Bronchial epithelial cell (primary cell): Measurements from ENCODE around the gene CTLA4. TPM values are rescaled to one million over a fixed set of nuclear protein-coding genes. Genes with fewer than 3 reads are reported as not detected.

Source experiments
- DNase-seq: peaks from one replicate; pipeline ENCODE4 v3.0.0-alpha.2; 2010; ENCODE audit warnings: low read depth
- FAIRE-seq: peaks from 2 replicates; lab custom pipeline; 2011; peaks lifted over from hg19 to GRCh38; lab: Jason Lieb, UNC
- H3K27me3 ChIP-seq: 2 replicates; pipeline ENCODE4 v1.5.1; 2011; ENCODE audit warnings: low read length; ENCODE audit not compliant: control insufficient read depth, insufficient read depth
- H3K36me3 ChIP-seq: 2 replicates; pipeline ENCODE4 v1.5.1; 2011; ENCODE audit warnings: low read length; ENCODE audit not compliant: control insufficient read depth, insufficient read depth
- H3K4me3 ChIP-seq: 2 replicates; pipeline ENCODE4 v1.5.1; 2011; ENCODE audit warnings: mild to moderate bottlenecking, low read depth, low read length, control low read depth
- CTCF ChIP-seq: IDR thresholded peaks from 2 replicates; pipeline ENCODE4 v1.5.1; 2011; ENCODE audit warnings: mild to moderate bottlenecking, moderate library complexity, low read length, control low read depth, inconsistent platforms; ENCODE audit not compliant: insufficient read depth, severe bottlenecking
- total RNA-seq: library from RNA; depleted of rRNA; stranded (reverse); fragments of >200 nt; gene quantifications from 2 replicates; pipeline ENCODE4 v1.2.1, GENCODE V29; 2014

CTLA4 gene
- total RNA-seq, 1 donor from 2014 or later: not detected

GRCh38 chr2:203870481-203870880 lies 2.9 kb downstream of the CTLA4 start:
- Histone ChIP-seq H3K27me3 (peaks cover 2% of the 10 kb centered on the region), H3K4me3 (no peak overlapping the region), H3K36me3 (no peaks in the 10 kb centered on the region)
- TF ChIP-seq CTCF: no peak
- DNase-seq: no peak
- no peak for FAIRE-seq

GRCh38 chr2:203870941-203871340 lies 3.4 kb downstream of the CTLA4 start:
- no peaks in the 10 kb centered on the region for H3K36me3 ChIP-seq
- FAIRE-seq (no peak), DNase-seq (no peak)
- no peak for TF ChIP-seq CTCF
- H3K4me3 ChIP-seq: no peak overlapping the region
- peaks cover 3% of the 10 kb centered on the region for H3K27me3 ChIP-seq

- FAIRE-seq (no peak), DNase-seq (no peak)
- TF ChIP-seq CTCF: no peak
- Histone ChIP-seq H3K4me3 (no peak overlapping the region), H3K27me3 (peaks cover 3% of the 10 kb centered on the region), H3K36me3 (no peaks in the 10 kb centered on the region)
Observed at GRCh38 chr2:203871371-203871983, 3.9 kb downstream of the CTLA4 start.

DNA sequence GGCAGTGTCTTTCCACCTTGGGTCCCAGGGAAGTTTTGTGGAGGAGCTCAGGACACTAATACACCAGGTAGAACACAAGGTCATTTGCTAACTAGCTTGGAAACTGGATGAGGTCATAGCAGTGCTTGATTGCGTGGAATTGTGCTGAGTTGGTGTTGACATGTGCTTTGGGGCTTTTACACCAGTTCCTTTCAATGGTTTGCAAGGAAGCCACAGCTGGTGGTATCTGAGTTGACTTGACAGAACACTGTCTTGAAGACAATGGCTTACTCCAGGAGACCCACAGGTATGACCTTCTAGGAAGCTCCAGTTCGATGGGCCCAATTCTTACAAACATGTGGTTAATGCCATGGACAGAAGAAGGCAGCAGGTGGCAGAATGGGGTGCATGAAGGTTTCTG lies 5.9 kb downstream of the CTLA4 start:
- Histone ChIP-seq H3K27me3 (peaks cover 2% of the 10 kb centered on the region), H3K4me3 (no peak overlapping the region), H3K36me3 (no peaks in the 10 kb centered on the region)
- no peak for FAIRE-seq
- no peak for DNase-seq
- TF ChIP-seq CTCF: no peak

GRCh38 chr2:203873921-203874631 lies 6.5 kb downstream of the CTLA4 start:
- no peak overlapping the region for H3K4me3 ChIP-seq
- peaks cover 2% of the 10 kb centered on the region for H3K27me3 ChIP-seq
- peak; percentile 50 for FAIRE-seq
- no peaks in the 10 kb centered on the region for H3K36me3 ChIP-seq
- peak; percentile 70 for DNase-seq
- no peak for TF ChIP-seq CTCF
